ENCODE data around the gene PACSIN1.

GRCh38 chr6:34473967-34474366 lies 8.1 kb downstream of the PACSIN1 start:
- TF ChIP-seq RAD21 (IDR thresholded peaks at IDR 0.05; ENCODE audit: low read length) = no peak
- no peak for TF ChIP-seq CTCF (conservative IDR thresholded peaks at IDR 0.05; ENCODE audit: low read depth, low read length)
- TF ChIP-seq RFX5 (IDR thresholded peaks at IDR 0.05; ENCODE audit: low read depth, low read length) = no peak
- no peak for TF ChIP-seq POLR2A (IDR thresholded peaks at IDR 0.05; ENCODE audit: low read depth, low read length)
- TF ChIP-seq CEBPB (IDR thresholded peaks at IDR 0.05; ENCODE audit: low read depth, low read length) = no peak
- TF ChIP-seq BHLHE40 (IDR thresholded peaks at IDR 0.05; ENCODE audit: low read depth, low read length) = no peak
- no peak for TF ChIP-seq ELK1 (IDR thresholded peaks at IDR 0.05; ENCODE audit: borderline replicate concordance, low read depth, low read length)
- TF ChIP-seq, protein P1, sequence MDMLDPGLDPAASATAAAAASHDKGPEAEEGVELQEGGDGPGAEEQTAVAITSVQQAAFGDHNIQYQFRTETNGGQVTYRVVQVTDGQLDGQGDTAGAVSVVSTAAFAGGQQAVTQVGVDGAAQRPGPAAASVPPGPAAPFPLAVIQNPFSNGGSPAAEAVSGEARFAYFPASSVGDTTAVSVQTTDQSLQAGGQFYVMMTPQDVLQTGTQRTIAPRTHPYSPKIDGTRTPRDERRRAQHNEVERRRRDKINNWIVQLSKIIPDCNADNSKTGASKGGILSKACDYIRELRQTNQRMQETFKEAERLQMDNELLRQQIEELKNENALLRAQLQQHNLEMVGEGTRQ (IDR thresholded peaks at IDR 0.05; ENCODE audit: low read depth, low read length) = no peak
- no peak for TF ChIP-seq MAFK (IDR thresholded peaks at IDR 0.05; ENCODE audit: low read depth, low read length)
- no peak for TF ChIP-seq RCOR1 (IDR thresholded peaks at IDR 0.05; ENCODE audit: insufficient replicate concordance, low read length)
- no peak for TF ChIP-seq CHD1 (IDR thresholded peaks at IDR 0.05; ENCODE audit: low read depth, low read length)
- TF ChIP-seq SMC3 (IDR thresholded peaks at IDR 0.05; ENCODE audit: low read depth, low read length) = no peak
- TF ChIP-seq MAZ (IDR thresholded peaks at IDR 0.05; ENCODE audit: borderline replicate concordance, low read depth, low read length) = no peak
- TF ChIP-seq MXI1 (IDR thresholded peaks at IDR 0.05; ENCODE audit: borderline replicate concordance, low read depth, low read length) = no peak
